Suppressor macrophage treated with lipopolysaccharide for 1 hour (primary cell): ENCODE data around the gene NPBWR2.

Experiments
- DNase-seq, 3 donors: peaks; one replicate each; pipeline ENCODE4 v3.0.0-alpha.2; 2020 to 2022

NPBWR2 gene, protein sequence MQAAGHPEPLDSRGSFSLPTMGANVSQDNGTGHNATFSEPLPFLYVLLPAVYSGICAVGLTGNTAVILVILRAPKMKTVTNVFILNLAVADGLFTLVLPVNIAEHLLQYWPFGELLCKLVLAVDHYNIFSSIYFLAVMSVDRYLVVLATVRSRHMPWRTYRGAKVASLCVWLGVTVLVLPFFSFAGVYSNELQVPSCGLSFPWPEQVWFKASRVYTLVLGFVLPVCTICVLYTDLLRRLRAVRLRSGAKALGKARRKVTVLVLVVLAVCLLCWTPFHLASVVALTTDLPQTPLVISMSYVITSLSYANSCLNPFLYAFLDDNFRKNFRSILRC

DNA sequence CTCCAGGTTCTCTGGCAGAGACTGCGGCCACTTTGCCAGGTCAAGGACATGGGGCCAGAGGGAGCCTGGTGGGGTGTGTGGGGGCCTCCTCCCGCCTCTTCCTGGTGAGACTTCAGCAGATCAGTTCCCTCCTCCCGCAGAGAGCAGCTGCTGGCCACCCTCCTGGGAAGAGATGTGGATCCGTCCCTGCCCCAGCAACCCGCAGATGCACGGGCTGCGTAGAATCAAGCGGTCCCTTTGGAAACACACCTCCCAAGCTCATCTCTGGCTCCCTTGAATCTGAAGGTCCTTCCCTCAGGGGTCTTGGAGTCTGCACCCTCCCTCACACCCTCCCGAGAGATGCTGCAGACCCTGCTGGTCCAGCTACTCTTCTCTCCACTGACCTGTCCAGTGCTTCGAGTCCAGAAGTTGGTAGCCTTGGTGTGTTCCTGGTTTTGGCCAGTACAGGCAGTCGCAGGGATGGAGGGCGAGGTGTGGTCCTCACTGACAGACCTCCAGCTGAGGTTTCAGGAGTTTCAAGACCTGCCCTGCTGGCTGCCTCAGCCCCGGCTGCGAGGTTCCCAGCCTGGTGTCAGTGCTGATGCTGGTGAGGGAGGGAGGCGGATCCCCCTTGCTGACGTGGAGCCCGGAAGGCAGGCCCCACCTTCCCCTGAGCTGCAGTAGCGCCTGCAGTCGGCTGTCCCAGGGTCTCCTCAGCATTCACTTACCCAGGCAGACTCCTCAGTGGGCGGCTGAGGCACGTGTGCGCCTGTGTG is at the start of gene NPBWR2:
NPBWR2 (minus strand) TSS at position 585 of the 755 bp plus-strand sequence. CDS start 734 bp downstream, outside the sequence.
- peak in 2 of 3 donors; percentile 17 to 35 for DNase-seq

DNA sequence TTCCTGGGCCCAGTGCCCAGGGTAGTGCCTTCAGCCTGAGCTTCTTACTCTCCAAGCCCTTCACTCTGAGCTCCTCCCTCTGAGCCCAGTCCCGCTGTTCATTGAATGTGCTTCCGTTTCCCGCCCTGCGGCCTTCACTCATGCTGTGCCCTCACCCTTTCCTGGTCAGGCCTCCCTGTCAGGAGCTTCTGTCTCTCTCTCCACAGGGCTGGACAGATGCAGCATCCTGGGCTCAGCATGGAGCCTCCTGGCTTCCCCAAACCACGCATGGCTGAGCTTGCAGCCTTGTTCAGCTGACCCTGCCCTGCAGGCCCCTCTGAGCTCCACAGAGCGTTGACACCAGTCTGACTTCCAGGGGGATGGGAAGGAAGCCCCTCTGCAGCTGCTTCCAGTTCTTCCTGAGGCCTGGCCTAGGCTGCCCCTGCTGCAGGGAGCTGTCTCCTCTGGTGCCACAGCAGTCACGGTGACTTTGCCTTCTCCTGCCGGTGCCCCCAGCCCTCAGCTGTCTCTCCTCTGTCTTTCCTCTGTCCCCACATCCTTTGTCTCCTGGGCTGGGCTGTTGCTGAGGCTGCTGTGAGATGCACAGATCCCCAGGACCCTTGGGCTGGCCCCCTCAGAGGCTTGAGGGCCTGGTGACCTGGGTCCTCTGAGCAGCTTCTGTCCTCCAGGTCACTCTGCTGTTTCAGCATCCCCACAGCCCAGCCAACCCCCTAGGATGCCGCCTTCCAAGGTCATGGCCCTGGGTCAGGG is 48.9 kb upstream of the NPBWR2 start:
- no peak for DNase-seq

DNA sequence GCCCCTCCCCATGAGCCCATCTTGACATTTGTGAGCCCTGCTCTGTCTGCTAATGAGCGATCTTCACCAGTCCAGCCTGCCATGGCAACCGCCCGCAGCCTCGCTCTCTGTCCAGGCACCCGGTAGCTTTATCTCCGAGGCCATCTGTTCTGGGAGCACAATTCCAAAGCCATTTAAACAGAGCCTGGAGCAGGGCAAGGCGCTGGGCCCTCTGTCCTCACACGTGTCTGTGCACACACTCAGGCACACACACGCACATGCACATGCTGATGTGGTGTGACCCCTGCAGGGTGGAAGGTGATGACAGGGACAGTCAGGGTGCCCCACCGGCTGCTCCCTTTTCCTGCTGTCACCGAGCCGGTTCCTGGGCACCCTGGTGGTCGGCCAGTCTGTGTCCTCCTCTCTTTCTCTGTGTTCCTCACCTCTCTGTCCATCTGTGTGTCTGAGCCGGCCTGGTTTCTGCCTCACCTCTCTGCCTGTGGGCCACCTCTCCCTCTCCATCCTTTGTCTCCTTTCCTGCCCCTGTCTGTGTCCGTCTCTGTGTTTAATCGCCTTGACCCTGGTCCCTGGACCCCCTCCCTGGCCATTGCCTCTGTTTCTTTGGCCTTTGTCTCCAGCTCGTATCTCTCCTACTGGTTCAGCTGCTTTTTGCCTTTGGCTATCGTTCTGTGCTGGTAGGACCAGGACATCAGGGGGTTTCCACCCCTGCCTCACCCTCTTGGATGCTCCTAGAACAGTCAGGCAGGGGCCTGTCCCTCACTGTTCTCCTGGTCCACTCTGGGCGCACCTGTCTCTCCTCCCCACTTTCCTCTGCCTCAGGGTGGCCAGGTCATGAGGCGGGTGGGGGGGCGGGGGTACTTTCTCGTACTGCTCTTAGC is 48.1 kb upstream of the NPBWR2 start:
- no peak for DNase-seq

DNA sequence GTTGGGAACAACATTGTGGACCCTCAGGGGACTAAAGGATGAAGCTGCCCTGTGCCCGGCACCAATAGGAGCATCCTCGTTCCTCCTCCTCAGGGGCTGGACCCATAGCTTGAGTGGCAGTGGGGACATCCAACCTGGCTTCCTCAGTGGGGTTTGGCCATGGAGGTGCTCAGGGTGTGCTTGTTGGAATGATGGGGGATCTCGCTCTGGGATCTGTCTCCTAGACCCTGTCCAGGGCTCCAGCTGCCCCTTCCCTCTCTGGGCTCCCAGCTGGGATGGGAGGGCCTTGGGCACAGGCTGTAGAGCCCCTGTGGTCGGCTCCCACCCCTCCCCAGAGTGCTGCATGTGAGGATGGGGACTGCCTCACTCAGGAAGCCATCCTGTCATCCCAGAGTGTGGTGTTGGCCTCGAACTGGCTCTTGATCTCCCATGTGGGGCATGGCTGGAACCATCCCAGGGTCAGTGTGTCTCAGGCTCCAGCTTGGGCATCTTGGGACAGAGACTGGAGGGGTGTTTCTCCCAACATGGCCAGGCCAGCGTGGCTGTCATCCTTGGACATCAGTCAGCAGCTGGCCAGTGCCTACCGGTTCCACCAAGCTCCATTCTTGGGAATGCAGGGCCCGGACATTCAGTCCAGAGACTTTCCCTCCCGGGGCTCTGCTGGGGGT is 47.4 kb upstream of the NPBWR2 start:
- DNase-seq, result no peak

DNA sequence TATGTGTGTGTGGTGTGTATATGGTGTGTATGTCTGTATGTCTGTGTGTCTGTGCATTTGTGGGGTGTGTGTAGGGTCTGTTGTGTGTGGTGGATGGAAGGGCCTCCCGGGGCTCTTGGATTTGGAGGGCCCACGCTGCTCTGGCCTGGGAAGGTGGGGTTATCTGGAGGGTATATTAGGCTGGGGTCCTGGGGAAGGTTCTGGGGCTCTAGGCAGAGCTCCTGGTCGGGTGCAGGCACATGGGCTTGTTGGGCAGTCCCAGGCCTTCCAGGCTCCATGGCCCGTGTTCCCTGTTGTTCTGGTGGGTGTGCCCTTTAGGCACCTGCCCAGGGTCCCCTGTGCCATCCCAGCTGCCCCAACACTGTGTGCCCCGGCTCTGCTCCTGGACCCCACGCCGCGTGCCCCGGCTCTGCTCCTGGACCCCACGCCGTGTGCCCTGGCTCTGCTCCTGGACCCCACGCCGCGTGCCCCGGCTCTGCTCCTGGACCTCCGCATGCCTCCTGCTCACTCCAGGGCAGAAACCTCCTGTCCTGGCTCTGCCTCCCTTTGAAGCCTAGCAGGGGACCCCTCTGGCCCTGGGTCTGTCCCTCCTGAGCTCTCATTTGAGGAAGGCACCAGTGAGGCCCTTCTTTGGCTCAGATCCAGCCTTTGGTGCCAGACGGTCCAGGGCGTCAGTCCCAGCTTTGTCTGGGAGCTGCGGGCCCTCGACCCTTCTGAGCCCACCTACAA is 46.7 kb upstream of the NPBWR2 start:
- DNase-seq, result no peak

DNA sequence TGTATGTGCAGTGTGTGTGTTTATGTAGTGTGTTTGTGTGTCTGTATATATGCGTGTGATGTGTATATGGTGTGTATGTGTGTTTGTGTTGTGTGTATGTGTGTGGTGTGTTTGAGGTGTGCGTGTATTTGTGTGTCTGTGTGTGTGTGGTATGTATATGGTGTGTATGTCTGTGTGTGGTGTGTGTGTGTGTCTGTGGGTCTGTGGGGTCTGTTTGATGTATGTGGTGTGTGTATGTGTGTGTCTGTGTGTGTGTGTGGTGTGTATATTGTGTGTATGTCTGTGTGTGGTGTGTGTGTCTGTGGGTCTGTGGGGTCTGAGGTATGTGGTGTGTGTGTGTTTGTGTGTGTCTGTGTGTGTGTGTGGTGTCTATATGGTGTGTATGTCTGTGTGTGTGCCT is 46.0 kb upstream of the NPBWR2 start:
- no peak for DNase-seq

DNA sequence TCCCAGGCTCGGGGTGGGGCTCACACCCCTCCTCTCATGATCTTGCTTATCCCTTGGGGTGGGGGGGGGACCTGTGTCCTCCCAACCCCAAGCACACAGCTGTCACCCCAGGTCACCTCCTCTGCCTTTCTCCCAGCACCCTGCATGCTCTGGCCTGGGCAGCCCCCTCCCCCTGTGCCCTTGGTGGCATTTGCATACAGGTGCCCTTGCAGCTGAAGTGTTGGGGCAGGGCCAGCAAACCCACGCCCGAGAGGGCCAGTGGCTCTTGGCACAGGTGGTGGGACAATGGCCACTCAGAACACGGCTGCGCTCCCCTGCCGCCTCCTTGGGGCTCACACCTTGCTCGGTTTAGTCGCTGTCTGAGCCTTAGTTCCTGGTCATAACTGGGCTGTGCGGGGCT is 45.5 kb upstream of the NPBWR2 start:
- DNase-seq, result no peak

DNA sequence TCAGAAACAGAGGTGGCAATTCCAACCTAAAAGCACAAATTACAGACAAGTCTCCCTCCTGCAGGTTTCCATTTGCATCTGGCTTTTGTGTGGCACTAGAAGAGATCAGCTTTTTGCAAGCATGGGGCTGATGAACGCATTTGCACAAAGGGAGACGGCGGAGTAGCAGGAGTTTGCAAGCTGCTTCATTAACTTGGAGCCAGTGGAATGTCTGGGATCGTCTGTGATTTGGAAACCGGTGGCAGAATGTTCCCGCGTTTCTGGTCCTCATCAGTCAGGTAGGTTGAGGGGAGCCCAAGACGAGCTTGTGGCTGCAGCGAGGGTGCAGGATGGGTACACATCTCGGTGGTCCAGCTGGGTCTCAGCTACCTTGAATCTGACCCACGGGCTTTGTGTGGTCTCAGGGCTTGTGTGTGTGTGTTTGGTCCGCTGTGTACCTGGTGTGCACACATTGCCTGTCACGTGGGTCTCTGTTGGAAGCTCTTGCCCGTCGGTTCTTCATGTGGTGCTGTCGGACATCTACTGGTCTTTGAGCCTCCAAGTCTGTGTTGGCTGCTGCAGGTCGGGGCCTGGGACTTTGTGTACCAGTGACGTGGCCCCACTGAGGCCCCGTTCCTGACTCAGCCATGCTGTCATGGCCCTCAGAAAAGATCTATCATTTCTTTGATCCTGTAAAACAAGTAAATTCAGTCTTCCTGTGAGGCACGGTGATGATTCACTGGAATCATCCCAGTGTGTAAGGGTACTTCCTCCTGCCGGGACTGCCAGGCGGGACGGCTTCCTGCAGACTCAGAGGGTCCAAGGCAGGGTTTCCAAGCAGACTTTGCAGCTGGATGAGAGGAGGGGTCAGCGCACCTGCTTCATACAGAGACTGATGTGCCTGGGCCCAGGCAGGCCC is 44.5 kb upstream of the NPBWR2 start:
- no peak for DNase-seq

DNA sequence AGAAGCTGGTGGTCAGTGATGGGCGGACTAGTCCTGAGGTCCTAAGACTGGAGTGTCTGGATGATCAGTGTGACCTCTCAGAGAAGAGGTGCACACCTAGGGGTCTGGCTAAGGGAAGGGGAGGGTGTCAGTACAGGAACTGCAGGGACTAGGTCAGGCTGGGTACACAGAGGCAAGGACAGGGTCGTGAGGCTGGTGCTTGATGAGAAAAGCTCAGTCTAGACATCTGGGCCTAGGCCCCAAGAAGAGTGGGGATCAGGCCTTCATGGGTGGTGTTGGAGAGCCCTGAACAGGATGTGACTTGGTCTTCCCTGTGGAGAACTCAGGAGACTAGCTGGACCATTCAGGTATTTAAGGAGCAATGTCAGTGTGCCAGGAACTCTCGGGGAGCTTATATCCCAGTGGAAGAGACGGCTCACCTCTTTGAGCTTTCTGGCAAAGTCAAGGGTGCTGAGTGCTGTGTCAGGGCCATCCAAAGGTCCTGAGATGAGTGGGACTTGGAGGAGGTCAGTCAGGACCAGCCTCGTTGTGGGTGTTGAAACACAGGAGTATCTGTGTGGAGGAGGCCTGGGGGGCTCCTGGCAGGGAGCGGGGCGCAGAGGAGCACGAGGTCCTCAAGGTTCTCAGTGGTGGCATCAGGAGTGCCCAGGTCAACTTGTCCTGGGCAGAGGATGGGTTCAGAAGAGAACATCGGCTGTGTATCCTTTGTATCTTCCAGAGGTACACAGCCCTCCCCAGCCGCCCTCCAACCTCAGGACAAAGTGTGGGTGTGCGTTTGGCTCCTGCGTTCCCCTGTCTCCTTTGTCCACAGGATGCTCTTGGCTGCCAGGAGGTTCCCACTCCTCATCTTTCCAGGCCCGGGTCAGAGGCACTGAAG is 43.6 kb upstream of the NPBWR2 start:
- DNase-seq, result no peak

DNA sequence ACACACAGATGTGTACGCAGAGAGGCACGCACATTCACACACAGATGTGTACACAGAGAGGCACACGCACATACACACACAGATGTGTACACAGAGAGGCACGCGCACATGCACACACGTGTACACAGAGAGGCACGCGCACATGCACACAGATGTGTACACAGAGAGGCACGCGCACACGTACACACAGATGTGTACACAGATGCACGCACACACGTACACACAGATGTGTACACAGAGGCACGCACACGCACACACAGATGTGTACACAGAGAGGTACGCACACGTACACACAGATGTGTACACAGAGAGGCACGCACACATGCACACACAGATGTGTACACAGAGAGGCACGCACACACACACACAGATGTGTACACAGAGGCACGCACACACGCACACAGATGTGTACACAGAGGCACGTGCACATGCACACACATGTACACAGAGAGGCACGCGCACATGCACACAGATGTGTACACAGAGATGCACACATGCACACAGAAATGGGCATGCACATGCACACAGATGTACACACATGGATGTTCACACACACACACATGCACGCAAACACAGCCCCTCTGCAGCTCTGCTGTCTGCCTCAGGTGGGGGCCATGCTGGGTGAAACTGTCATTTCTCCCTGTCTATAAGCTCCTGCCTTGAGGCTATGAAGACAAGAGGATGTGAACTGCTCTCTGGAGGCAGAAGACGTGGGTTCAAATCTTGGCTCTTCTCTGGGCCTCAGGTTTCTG is 42.6 kb upstream of the NPBWR2 start:
- no peak for DNase-seq

DNA sequence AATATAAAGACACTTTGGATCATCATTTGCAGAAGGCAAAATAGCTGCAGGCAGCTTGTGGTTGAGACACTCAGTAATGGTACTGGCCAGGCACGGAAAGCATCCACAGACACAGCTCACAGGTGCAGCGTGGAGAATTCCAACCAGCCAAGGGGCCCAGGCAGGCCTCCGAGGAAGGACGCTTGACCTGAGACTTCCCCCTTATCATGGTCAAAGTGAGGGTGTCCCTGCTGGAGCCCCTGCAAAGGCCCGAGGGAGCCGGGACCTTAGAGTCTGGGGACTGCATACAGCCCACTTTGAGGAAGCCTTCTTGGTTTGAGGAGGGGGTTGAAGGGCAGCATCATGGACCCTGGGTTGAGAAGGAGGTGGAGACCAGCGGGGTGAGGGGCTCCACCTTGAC is 41.8 kb upstream of the NPBWR2 start:
- DNase-seq, result no peak

DNA sequence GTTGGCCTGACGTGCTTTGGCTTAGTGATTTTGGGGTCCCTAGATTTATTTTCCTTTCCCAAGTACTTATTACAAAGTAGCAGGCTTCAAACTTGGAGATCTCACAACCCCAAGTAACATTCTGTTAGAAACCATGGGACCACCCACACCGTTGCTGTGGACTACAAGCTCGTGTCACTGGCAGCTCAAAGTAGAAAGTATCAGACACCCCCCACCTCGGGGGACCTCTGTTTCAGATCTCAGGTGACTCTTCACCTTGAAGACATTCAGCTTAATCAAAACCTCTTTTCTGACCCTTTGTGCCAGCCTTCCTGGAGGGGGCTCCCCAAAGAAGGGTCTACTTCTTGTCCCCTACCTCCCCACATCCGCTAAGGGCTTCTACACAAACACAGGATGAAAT is 41.2 kb upstream of the NPBWR2 start:
- no peak for DNase-seq

DNA sequence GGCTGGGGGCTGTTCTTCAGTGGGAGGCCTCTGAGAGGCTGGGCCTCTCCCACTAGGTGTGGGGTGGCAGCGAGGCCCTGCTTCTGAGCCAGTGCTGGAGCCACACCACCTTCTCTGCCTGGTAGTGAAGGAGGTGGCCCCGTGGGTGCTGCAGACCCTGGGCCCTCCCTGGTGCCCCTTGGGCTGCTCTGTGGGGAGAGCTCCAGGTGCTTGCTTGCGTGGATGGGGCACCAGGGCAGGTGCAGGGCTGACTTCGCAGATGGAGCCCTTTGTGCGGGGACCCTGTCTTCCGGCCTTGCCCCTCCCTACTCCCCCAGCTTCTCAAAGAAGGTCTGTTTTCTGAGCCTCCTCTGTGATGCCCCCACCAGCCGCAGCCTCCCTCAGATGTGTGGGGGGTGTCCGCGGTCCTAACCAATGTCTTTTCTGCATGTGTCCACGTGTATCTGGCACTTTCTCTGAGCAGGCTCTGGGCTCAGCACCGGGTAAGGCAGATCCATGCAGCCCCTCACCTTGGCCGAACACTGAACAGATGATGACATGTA is 39.6 kb upstream of the NPBWR2 start:
- no peak for DNase-seq

DNA sequence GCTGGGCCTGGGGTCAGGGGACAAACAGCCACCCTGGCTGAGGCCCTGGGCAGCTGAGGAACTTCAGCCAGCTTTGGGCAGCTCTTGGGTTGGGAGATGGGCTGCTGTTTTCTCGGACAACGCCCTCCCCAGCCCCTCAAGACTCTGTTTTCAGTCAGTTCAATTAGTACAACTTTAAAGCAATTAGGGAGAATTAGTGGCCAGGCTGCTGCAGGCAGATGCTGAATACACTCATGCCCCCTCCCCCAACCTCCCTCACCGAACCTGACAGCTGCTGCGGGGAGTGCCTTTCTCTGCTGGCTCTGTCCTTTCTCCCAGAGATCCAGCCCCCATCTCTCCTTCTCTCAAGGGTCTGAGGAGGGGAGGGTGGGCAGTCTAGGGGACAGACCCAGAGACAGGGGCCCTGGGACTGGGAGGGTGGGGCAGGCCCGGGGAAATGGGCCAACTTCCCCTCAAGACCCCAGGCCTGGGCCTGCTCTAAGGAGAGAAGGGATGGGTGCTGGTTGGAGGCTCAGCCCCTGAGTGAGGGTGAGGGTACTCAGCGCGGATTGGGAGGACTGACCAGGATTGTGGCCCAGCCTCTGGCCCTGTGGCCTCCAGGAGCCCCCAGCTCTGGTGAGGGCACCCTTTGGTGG is 39.1 kb upstream of the NPBWR2 start:
- no peak for DNase-seq

DNA sequence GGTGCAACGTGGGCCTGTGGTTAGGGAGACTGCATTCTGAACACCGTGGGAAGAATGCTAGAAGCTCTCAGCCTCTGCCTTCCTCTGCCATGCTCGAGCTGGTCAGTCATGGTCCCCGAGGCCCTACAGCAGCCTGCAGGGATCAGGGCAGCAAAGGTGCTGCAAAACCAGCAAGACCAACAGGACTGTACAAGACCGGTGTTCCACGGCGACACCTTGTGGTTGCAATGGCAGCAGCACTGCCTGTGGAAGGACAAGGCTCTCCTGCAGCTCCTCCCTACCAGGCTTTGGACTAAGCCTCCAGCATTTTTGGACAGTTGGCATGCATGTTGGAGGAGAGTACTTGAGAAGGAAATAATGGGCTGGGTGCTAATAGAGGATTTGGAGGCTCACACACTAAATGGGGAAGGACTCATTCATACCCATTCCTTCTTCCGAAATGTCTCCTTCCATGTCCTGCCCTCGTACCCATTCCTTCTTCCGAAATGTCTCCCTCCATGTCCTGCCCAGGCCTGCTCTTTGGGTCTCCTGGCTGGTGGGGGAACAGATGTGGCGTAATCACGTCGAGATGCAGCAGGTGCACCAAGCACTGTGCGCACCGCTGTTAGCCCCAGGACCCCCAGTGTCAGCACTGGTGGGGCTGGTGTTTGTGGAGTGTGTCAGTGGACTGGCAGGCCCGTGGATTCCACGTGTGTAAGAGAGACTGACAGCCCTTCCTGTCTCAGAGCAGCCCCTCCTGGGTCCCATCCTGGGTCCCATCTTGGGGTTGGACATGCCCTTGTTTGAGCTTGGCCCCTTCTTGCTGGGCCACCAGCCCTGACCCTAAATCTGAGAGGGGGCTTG is 38.3 kb upstream of the NPBWR2 start:
- DNase-seq, result no peak

DNA sequence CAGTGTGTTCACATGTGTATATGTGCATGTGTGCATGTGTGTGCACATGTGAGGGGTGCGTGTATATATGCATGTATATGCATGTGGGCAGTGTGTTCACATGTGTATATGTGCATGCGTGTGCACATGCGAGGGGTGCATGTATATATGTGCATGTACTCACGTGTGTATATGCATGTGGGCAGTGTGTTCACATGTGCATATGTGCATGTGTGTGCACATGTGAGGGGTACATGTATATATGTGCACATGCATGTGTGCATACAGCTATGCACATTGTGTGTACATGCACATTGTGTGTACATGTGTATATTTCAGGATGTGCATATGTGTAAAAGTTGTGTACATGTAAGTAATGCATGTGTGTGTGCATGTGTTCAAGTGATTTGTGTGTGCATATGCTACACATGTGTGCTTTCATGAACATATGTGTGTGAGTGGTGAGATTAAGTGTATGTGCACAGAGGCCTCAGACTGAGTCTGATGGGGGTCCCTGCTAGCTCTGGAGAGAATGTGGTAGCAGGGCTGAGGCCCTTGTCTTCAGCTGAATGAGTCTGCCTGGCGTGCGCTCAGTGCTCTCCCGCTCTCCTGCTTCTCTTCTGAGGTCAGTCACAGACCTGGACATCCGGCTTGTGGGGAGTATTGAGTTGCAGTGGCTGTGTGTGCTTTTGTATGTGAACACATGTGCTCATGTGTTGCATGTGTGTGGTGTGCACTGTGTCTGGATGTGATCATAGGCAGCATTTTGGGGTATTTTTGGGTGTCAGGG is 37.0 kb upstream of the NPBWR2 start:
- DNase-seq, result no peak
